Stimulated activated CD4-positive, alpha-beta T cell treated with anti-CD3 and anti-CD28 coated beads, Interleukin-4, amount 100 ng/mL, for 4 hours (primary cell): ENCODE measurements around the gene VARS2.

Experiments
- DNase-seq, 2 experiments: peaks; one replicate each; pipeline ENCODE4 v3.0.0-alpha.2; 2020

The VARS2 gene

GRCh38 chr6:30884521-30885480 lies 29.2 kb upstream of the VARS2 start:
- peak; percentile 24 to 39 for DNase-seq

- DNase-seq = no peak
Measured at GRCh38 chr6:30885481-30885998, 28.5 kb upstream of the VARS2 start.

GRCh38 chr6:30885999-30886896 lies 27.8 kb upstream of the VARS2 start:
- peak; percentile 21 to 39 for DNase-seq

GRCh38 chr6:30886897-30887255 lies 27.2 kb upstream of the VARS2 start:
- no peak for DNase-seq

- DNase-seq = no peak
Measured at GRCh38 chr6:30887901-30888815, 25.9 kb upstream of the VARS2 start.

GRCh38 chr6:30888816-30889495 lies 25.1 kb upstream of the VARS2 start:
- no peak for DNase-seq

- no peak for DNase-seq
Measured at GRCh38 chr6:30889496-30889885, 24.5 kb upstream of the VARS2 start.

GRCh38 chr6:30889921-30890645 lies 24.0 kb upstream of the VARS2 start:
- DNase-seq = no peak

- no peak for DNase-seq
Measured at GRCh38 chr6:30890646-30891449, 23.2 kb upstream of the VARS2 start.

GRCh38 chr6:30891450-30891723 lies 22.7 kb upstream of the VARS2 start:
- no peak for DNase-seq

- no peak for DNase-seq
Measured at GRCh38 chr6:30891816-30892538, 22.1 kb upstream of the VARS2 start.

- no peak for DNase-seq
Measured at GRCh38 chr6:30893001-30893591, 20.9 kb upstream of the VARS2 start.

GRCh38 chr6:30893666-30894065 lies 20.4 kb upstream of the VARS2 start:
- DNase-seq = no peak

GRCh38 chr6:30894381-30894780 lies 19.7 kb upstream of the VARS2 start:
- DNase-seq = no peak

GRCh38 chr6:30894935-30895334 lies 19.1 kb upstream of the VARS2 start:
- no peak for DNase-seq

GRCh38 chr6:30895343-30895742 lies 18.7 kb upstream of the VARS2 start:
- DNase-seq = no peak

GRCh38 chr6:30896541-30896940 lies 17.5 kb upstream of the VARS2 start:
- DNase-seq = no peak

GRCh38 chr6:30897882-30898281 lies 16.2 kb upstream of the VARS2 start:
- DNase-seq = no peak

- no peak for DNase-seq
Measured at GRCh38 chr6:30898750-30899360, 15.2 kb upstream of the VARS2 start.
